Hepatocyte (in vitro differentiated cells): Measurements from ENCODE around the gene OGDH. TPM values are rescaled to one million over a fixed set of nuclear protein-coding genes. Genes with fewer than 3 reads are reported as not detected.

Experiments used
- DNase-seq: peaks from one replicate; pipeline ENCODE4 v3.0.0-alpha.2; 2016; ENCODE audit warnings: low spot score
- H2AFZ ChIP-seq: fragments of 200-600 bp; sonication (generic); 2 replicates; pipeline ENCODE4 v1.6.0; 2016; ENCODE audit warnings: antibody characterized with exemption, mild to moderate bottlenecking
- H3K27ac ChIP-seq: fragments of 200-600 bp; sonication (generic); 2 replicates; pipeline ENCODE4 v1.5.1; 2016; ENCODE audit warnings: mild to moderate bottlenecking
- H3K27me3 ChIP-seq: fragments of 200-600 bp; sonication (generic); 2 replicates; pipeline ENCODE4 v1.6.1; 2016
- H3K36me3 ChIP-seq: fragments of 200-600 bp; sonication (generic); replicated peaks from 2 replicates; pipeline ENCODE4 v1.5.1; 2016; ENCODE audit warnings: low read depth; ENCODE audit not compliant: insufficient read depth
- H3K4me1 ChIP-seq: fragments of 200-600 bp; sonication (generic); 2 replicates; pipeline ENCODE4 v1.5.1; 2016; ENCODE audit warnings: mild to moderate bottlenecking, moderate library complexity; ENCODE audit not compliant: insufficient read depth
- H3K4me2 ChIP-seq: fragments of 200-600 bp; sonication (generic); 2 replicates; pipeline ENCODE4 v1.6.0; 2016
- H3K4me3 ChIP-seq: fragments of 200-600 bp; sonication (generic); 2 replicates; pipeline ENCODE4 v1.5.1; 2016; ENCODE audit warnings: mild to moderate bottlenecking
- H3K79me2 ChIP-seq: fragments of 200-600 bp; sonication (generic); 2 replicates; pipeline ENCODE4 v1.6.0; 2017; ENCODE audit warnings: mild to moderate bottlenecking
- H3K9me2 ChIP-seq: fragments of 200-600 bp; sonication (generic); replicated peaks from 2 replicates; pipeline ENCODE4 v1.6.0; 2017; ENCODE audit warnings: mild to moderate bottlenecking; ENCODE audit not compliant: insufficient read depth
- H3K9me3 ChIP-seq: fragments of 200-600 bp; sonication (generic); 2 replicates; pipeline ENCODE4 v1.5.1; 2016; ENCODE audit warnings: low read depth, mild to moderate bottlenecking
- H4K20me1 ChIP-seq: fragments of 200-600 bp; sonication (generic); 2 replicates; pipeline ENCODE4 v1.6.0; 2016; ENCODE audit warnings: mild to moderate bottlenecking; ENCODE audit not compliant: insufficient read depth, poor library complexity, severe bottlenecking
- EZH2 ChIP-seq: fragments of 200-600 bp; sonication (generic); IDR thresholded peaks from 2 replicates; pipeline ENCODE4 v1.6.1; 2016; ENCODE audit warnings: antibody characterized with exemption, mild to moderate bottlenecking, borderline replicate concordance
- EZH2phosphoT487 ChIP-seq: fragments of 200-600 bp; sonication (generic); IDR thresholded peaks from one replicate; pipeline ENCODE4 v1.6.1; 2018; ENCODE audit warnings: antibody characterized with exemption, mild to moderate bottlenecking, low read depth, moderate library complexity; ENCODE audit not compliant: unreplicated experiment, severe bottlenecking
- WGBS: methylation state at CpG from one replicate; pipeline ENCODE4 v1.1.6; 2016; ENCODE audit warnings: low lambda C conversion rate; ENCODE audit errors: missing lambda C conversion rate; 5-methylcytosine and 5-hydroxymethylcytosine counted together
- polyA plus RNA-seq: library from polyadenylated mRNA; unstranded; fragments of >200 nt; fragmentation: Nextera tagmentation; extraction: Ambion mirVana; gene quantifications from 2 replicates; pipeline ENCODE4 v1.2.1, GENCODE V29; 2016
- total RNA-seq: library from RNA; depleted of rRNA; stranded (reverse); fragments of >200 nt; gene quantifications from 2 replicates; pipeline ENCODE4 v1.2.3, GENCODE V29; 2014
- TF ChIP-seq, protein P1 (sequence below): fragments of 200-600 bp; sonication (generic); IDR thresholded peaks from 2 replicates; pipeline ENCODE4 v1.5.1; 2016; ENCODE audit warnings: antibody characterized with exemption, mild to moderate bottlenecking; ENCODE audit not compliant: poor library complexity

OGDH gene
- total and polyA plus RNA-seq, 2 experiments from 2014 or later: 40.8 to 65.3 TPM

DNA sequence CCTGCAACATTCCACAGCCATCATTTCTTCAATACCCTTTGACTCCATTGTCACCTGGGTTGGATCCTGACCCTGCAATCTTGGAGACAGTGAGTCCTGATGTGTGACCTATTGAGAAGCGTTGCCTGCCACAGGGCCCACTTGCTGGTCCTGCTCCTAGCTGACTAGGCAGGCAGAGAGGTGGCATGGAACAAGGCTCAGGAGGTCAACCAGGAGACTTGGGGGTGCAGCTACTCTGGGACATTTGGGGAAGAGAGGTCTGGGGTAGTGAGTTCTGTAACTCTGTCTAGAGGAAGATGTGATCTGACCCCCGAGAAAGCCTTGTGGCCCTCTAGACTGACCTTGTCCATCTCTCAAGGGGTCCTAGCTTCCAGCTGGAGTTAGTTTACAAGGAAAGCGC, 144.0 kb downstream of the OGDH start:
- TF ChIP-seq, protein P1, sequence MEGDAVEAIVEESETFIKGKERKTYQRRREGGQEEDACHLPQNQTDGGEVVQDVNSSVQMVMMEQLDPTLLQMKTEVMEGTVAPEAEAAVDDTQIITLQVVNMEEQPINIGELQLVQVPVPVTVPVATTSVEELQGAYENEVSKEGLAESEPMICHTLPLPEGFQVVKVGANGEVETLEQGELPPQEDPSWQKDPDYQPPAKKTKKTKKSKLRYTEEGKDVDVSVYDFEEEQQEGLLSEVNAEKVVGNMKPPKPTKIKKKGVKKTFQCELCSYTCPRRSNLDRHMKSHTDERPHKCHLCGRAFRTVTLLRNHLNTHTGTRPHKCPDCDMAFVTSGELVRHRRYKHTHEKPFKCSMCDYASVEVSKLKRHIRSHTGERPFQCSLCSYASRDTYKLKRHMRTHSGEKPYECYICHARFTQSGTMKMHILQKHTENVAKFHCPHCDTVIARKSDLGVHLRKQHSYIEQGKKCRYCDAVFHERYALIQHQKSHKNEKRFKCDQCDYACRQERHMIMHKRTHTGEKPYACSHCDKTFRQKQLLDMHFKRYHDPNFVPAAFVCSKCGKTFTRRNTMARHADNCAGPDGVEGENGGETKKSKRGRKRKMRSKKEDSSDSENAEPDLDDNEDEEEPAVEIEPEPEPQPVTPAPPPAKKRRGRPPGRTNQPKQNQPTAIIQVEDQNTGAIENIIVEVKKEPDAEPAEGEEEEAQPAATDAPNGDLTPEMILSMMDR: no peak
- TF ChIP-seq EZH2phosphoT487: no peak
- H3K4me1 ChIP-seq: peaks cover 12% of the 10 kb centered on the region
- H3K4me3 ChIP-seq: no peak overlapping the region
- no peaks in the 10 kb centered on the region for H3K9me2 ChIP-seq
- no peaks in the 10 kb centered on the region for H3K9me3 ChIP-seq
- no peak overlapping the region for H2AFZ ChIP-seq
- H4K20me1 ChIP-seq: peaks cover 22% of the 10 kb centered on the region
- whole genome bisulfite sequencing: 95% methylated on average over 3 of the region's 3 CpGs
- peak overlapping the region; percentile 75 for H3K27ac ChIP-seq
- peak overlapping the region; percentile 94 for H3K4me2 ChIP-seq
- no peaks in the 10 kb centered on the region for H3K36me3 ChIP-seq
- H3K27me3 ChIP-seq: no peaks in the 10 kb centered on the region
- no peak for DNase-seq
- H3K79me2 ChIP-seq: peaks cover 65% of the 10 kb centered on the region

DNA sequence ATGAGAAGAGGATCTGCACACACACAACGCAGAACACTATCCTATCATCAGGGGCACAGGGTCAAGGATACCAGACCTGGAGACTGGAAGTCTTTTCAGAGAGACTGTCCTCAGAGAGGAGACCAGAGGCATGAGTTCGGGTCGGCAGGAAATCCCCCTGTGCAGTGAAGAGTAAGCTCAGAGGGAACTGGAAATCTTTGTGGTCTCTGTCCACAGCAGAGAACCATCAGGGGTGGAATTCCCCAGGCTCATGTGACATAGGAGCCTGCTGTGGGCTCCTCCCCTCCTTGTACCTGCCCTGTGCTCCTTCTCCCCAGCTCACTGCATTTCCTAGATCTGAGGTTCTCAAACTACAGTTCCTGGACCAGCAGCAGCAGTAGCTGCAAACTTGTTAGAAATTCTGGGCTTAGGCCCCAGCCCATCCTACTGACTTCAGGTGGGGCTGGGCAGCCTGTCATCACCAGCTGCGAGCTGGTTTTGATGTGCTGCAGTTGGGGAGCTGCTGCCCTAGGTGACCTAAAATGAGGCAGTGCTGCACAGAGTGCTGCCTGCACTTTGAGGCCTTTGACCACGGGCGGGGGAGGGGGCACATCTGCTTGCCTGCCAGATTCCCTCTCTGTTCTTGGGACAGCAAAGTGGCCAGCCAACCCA, 144.6 kb downstream of the OGDH start:
- TF ChIP-seq EZH2 (no peak), EZH2phosphoT487 (no peak)
- TF ChIP-seq, protein P1: no peak
- Histone ChIP-seq H3K9me3 (no peaks in the 10 kb centered on the region), H3K4me1 (peaks cover 12% of the 10 kb centered on the region), H3K9me2 (no peaks in the 10 kb centered on the region), H3K79me2 (peaks cover 71% of the 10 kb centered on the region), H3K27me3 (no peaks in the 10 kb centered on the region), H4K20me1 (peaks cover 22% of the 10 kb centered on the region), H3K36me3 (no peaks in the 10 kb centered on the region), H2AFZ (no peak overlapping the region), H3K27ac (peak overlapping the region; percentile 75), H3K4me2 (peak overlapping the region; percentile 94), H3K4me3 (no peak overlapping the region)
- 56% methylated on average over 6 of the region's 6 CpGs for WGBS
- DNase-seq: peak; percentile 57

DNA sequence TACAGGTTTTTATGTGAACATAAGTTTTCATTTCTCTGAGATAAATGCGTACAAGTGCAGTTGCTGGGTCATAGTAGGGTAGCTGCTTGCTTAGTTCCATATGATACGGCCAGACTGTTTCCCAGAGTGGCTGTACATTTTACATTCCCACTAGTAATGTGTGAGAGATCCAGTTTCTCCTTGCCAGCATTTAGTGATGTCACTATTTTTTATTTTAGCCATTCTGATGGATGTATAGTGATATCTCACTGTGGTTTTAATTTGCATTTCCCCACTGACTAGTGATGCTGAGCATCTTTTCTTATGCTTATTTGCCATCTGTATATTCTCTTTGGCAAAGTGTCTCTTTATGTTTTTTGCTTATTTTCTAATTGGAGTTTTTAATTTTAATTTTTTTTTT, 146.4 kb downstream of the OGDH start:
- Histone ChIP-seq H3K4me1 (peaks cover 12% of the 10 kb centered on the region), H2AFZ (no peak overlapping the region), H3K79me2 (peaks cover 74% of the 10 kb centered on the region), H3K27me3 (no peaks in the 10 kb centered on the region), H3K9me2 (no peaks in the 10 kb centered on the region), H3K4me3 (no peak overlapping the region), H3K4me2 (no peak overlapping the region), H4K20me1 (peaks cover 22% of the 10 kb centered on the region), H3K36me3 (no peaks in the 10 kb centered on the region), H3K27ac (no peak overlapping the region), H3K9me3 (no peaks in the 10 kb centered on the region)
- 100% methylated on average over 2 of the region's 2 CpGs for WGBS
- no peak for DNase-seq
- no peak for TF ChIP-seq EZH2
- no peak for TF ChIP-seq EZH2phosphoT487
- TF ChIP-seq, protein P1: no peak
